Right hindlimb (tissue), 1 donor: ENCODE data around the gene CAPZB.

ENCODE experiments used
- DNase-seq: peaks from one replicate; pipeline ENCODE4 v3.0.0-alpha.2; 2018

The CAPZB gene

GRCh38 chr1:19426294-19427086, 58.8 kb downstream of the CAPZB start:
- no peak for DNase-seq

DNA sequence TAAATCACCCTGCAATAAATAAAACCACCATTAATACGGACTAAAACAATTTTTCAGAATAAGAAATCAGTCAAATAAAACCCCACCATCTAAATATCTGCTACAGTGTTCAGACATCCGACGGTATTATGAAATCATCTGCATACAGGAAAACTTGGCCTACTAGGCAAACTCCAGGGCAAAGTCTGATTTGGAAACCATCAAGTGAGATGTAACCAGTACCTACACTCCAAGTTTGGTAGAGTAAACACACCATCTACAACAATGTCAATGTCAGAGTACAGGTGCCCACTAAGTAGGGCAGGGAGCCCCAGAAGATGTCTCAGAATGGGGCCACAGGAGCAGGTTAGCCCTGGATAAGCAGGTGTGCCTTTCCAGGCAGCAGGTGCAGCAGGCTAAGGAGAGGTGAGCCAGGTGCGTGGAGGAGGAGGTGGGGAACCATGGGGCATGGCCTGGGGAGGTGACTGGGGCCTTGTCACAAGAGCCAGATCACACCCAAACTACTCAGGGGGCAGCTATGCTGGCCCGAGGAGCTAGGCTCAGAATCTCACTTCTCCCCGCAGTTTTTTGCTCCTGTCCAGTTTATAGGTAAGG, 59.6 kb downstream of the CAPZB start:
- no peak for DNase-seq

DNA sequence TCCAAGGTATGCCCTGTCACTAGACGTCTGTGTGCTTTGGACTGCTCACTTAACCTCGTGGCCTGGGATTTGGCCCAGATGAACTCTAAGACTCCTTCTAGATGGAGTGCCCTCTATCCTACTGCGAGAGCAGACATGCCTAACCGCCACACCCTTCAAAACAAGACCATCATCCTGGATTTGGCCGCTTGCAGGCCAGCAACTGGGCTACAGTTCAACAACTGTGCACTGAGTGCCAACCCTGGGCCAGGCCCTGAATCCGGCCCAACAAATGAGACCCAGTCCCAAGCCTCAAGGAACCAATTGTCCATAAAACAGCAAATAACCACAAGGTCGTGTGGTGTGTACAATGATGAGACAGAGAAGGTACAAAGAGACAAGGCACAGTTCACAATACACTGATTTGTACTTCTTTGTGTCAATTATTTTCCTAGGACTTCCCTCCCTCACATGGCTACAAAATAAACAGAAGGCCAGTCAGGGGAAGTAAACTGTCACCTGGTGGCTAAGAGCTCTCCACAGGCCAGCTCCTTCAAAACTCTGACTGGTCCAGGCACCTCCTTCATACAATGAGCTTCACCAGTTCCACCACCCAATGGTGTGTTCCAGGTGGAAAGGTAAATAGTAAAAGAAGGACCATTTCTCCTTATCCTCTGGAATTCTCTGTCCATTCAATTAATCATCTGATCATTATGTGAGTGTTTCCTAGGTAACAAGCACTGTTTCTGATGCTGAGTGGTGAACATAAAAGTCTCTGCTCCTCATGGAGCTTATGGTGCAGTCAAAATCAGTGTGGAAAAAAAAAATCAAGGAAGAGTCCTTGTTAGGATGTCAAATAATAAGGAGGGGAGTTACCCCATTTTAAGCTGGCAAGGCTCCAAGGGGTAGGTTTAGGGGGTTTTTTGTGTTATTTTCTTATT, 60.4 kb downstream of the CAPZB start:
- DNase-seq, result no peak

DNA sequence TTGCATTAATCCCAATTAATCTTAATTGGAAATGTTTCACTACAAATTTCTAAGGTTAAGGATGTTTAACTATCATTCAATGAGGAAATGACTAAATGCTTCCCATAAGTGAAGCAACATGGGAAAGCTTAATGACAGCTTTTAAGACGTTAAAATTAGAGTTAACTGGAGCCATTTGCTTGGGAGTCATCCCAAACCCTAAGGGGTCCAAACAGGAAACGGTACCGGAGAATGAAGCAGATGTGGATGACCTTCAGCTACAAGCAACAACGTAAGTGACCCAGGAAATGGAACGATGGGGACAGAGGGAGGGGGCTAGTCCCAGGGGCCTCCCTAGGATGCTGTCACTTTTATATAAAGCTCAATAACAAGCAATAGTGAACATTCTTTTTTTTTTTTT, 62.2 kb downstream of the CAPZB start:
- DNase-seq, result no peak

DNA sequence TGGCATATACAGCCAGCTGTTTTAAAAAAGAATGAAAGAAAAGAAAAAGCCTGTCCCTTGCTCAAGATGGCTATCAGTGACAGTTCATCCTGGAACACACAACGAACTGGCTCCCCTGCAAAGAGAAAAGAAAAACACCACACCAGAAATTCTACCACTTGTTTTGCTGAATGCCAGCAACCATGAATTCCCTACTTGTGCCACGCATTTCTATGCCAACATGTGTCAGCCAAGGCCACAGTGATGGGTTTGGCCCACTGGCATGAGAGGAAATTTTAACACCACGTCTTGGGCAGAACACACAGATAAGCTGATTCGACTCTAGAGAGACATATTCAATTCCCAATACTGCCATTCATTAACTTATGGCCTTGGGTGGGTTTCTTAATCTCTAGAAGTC, 64.0 kb downstream of the CAPZB start:
- no peak for DNase-seq

GRCh38 chr1:19420606-19421005, 64.7 kb downstream of the CAPZB start:
- DNase-seq, result no peak

DNA sequence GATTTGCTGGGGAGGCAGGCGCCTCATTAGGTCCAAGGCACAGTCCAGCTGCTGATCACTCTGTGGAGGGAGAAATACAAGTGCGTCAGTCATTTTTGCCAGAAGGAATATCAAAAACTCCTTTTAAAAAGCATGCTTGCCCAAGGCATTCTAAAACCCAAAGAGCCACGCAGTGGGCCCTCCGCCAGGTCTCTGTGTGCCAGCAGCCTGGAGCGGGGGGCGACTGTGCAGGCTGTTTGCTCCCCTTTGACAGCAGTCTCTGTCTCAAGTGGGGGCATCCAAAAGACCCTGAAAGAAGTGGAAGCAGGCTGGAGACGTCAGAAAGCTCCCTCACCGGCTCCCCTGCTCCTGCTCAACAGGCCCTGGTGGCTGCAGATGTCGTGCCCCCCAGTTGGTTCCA, 65.6 kb downstream of the CAPZB start:
- DNase-seq, result no peak

DNA sequence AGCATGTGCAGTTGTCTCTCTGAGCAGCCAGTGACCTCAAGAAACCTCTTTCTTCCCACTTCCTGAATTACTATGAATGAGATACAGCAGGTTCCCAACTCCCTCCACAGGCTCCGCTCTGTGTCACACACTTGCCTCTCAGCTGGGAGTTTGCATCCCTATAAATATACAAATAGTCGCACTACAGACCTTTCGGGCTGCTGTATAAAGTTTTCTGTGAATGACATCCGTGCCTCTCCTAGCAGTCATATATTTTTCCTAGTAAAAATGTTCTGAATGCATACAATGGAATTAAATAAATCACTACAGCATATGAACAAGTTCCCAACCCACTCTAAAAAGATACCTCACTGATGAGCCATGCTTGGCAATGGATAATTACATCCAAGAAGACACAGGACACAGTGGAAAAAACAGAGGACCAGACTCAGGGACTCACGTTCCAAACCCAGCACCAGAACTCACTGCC, 66.8 kb downstream of the CAPZB start:
- no peak for DNase-seq

DNA sequence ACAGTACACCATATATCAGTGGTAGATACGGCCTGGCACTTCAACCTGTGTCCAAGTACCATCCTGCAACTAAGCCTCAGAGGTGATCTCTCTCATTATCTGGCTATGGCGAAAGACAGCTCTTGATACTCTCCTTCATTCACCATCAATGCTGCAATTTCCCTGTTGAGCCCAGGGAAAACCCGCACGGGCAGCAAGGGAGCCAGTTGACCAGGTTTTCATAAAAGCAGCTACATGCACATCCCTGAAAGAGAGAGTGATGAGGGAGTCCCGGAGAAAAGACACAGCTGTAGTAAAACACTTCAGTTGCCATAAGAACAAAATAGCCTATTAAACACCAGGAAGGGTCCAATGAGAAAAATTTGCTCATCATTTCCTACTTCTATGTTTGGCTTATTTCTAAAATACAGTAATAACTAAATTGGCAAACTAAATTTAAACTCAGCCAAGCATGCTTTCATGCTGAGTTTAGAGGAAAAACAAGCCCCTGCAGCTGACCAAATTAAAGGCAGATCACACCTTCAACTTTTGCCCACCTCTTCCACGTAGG, 68.3 kb downstream of the CAPZB start:
- peak; percentile 47 for DNase-seq

- DNase-seq, result no peak
Measured at GRCh38 chr1:19416145-19416544, 69.2 kb downstream of the CAPZB start.

DNA sequence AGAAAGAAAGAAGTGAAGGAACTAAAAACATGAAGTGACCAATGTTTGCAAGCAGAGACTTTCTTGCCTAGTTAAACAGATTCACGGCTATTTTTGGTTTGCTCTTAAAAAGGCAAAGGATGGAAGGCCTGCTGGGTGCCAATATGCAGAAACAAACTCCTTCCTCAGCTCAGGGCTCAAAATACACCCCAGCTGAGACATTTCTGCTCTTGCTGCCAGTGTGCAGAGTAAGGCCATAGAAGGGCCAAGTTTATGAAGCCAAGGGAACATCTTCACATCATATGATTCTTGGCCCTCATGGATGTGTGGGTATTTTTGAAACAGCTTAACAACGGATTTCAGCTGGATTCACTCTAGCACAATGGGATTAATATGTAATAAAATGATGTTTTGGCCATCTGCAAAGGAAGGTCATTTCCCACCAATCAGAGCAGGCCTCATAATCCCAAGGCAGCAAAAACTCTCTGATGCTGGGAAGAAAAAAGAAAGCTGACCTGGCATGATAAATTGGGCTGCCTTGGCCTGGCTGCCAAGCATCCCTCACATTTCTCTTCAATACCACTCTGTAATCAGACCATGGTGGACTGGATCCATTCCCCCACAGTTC, 70.7 kb downstream of the CAPZB start:
- DNase-seq, result peak; percentile 79

GRCh38 chr1:19413999-19414398, 71.3 kb downstream of the CAPZB start:
- no peak for DNase-seq

GRCh38 chr1:19412654-19413053, 72.7 kb downstream of the CAPZB start:
- DNase-seq, result no peak

DNA sequence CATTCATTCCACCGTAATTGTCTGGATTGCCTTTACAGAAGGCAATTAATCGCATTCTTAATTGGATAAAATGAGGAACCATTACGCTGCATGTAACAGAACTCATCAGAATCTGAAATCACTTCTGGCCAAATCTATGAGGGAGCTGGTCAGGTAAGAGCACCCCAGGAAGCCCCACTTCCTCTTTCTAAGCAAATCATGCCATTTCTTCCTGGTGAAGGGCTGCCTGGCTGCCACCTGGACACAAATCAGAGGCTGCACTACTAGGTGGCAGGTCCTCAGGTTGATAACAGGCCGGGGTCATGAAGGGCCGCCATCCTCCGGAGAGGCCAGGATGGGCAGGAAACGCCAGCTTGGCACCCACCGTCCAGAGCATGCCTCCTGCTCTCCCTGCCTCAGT, 73.7 kb downstream of the CAPZB start:
- no peak for DNase-seq

GRCh38 chr1:19410393-19410792, 74.9 kb downstream of the CAPZB start:
- DNase-seq, result no peak

- no peak for DNase-seq
Measured at GRCh38 chr1:19409477-19410341, 75.6 kb downstream of the CAPZB start.

GRCh38 chr1:19407494-19408096, 77.7 kb downstream of the CAPZB start:
- no peak for DNase-seq

DNA sequence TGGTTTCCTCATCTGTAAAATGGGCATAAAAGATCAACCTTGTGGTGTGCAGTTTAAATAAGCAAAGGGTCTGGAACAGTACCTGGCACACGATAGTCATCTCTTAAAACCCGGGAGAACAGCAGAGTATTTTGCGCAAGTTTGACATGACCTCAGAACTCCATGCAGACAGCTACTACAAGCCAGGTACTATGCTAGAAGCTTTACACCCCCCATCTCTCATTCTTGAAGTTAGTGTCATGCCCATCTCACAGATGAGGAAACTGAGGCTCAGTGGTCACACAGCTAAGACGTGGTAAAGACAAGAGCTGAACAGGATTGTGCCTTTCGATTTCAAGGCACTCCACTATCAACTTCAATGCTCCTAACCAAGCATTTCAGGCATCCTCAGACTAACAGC, 78.7 kb downstream of the CAPZB start:
- DNase-seq, result no peak

GRCh38 chr1:19405761-19406487, 79.4 kb downstream of the CAPZB start:
- DNase-seq, result peak; percentile 87

GRCh38 chr1:19405195-19405760, 80.1 kb downstream of the CAPZB start:
- no peak for DNase-seq
